Tibial nerve (tissue), 4 donors: ENCODE measurements around the gene HIP1. TPM values are rescaled to one million over a fixed set of nuclear protein-coding genes. Genes with fewer than 3 reads are reported as not detected.
A peak's percentile ranks its signal among the peaks of the same experiment; 100 is the strongest.

Source experiments
- DNase-seq, 2 donors: peaks; one replicate each; pipeline ENCODE4 v3.0.0-alpha.2; 2019; ENCODE audit warnings: low spot score in 2 of 2
- H3K27ac ChIP-seq, 4 donors: fragments of 200-600 bp; sonication (generic) in 3 of 4; one replicate each; pipeline ENCODE4 v1.5.1; 2017 to 2019; ENCODE audit warnings: mild to moderate bottlenecking in 1 of 4
- H3K27me3 ChIP-seq, 2 donors: fragments of 200-600 bp; sonication (generic) in 1 of 2; one replicate each; pipeline versions ENCODE4 v1.5.1 to v1.6.0; 2017 to 2019
- H3K36me3 ChIP-seq, 3 donors: fragments of 200-600 bp; sonication (generic); one replicate each; pipeline ENCODE4 v1.5.1; 2018 to 2019
- H3K4me1 ChIP-seq, 4 donors: fragments of 200-600 bp; sonication (generic) in 3 of 4; one replicate each; pipeline ENCODE4 v1.5.1; 2017 to 2019
- H3K4me3 ChIP-seq, 4 donors: fragments of 200-600 bp; sonication (generic) in 3 of 4; one replicate each; pipeline ENCODE4 v1.5.1; 2017 to 2019; ENCODE audit warnings: mild to moderate bottlenecking in 1 of 4, moderate library complexity in 1 of 4
- H3K9me3 ChIP-seq, 4 donors: fragments of 200-600 bp; sonication (generic) in 3 of 4; one replicate each; pipeline ENCODE4 v1.5.1; 2017 to 2019
- CTCF ChIP-seq, 5 experiments: fragments of 200-600 bp in 3 of 5; fragments of 450-650 bp in 2 of 5; sonication (generic) in 3 of 5; IDR thresholded peaks; one replicate each; pipeline ENCODE4 v1.5.1; 2016 to 2019; ENCODE audit warnings: antibody characterized with exemption in 5 of 5, mild to moderate bottlenecking in 3 of 5, moderate library complexity in 2 of 5
- EP300 ChIP-seq, 2 donors: sonication (generic); formaldehyde crosslinking; IDR thresholded peaks; one replicate each; pipeline ENCODE4 v1.6.1; 2017; ENCODE audit warnings: antibody characterized with exemption in 2 of 2, mild to moderate bottlenecking in 1 of 2
- POLR2A ChIP-seq, 2 donors: fragments of 450-650 bp; IDR thresholded peaks; one replicate each; pipeline ENCODE4 v1.6.1; 2017; ENCODE audit warnings: antibody characterized with exemption in 2 of 2, mild to moderate bottlenecking in 2 of 2, moderate library complexity in 2 of 2
- WGBS, 2 donors: methylation state at CpG; one replicate each; pipeline ENCODE4 v1.1.5; 2018; 5-methylcytosine and 5-hydroxymethylcytosine counted together
- total RNA-seq, 4 donors: library from RNA; depleted of rRNA; stranded (reverse); fragments of >200 nt; gene quantifications; one replicate each; pipeline ENCODE4 v1.1.0, GENCODE V29; 2016

Gene HIP1
- total RNA-seq, 4 donors from 2014 or later: 43.2 to 59.7 (median 49.8) TPM

GRCh38 chr7:75653651-75654050 is 85.1 kb downstream of the HIP1 start:
- Histone ChIP-seq H3K4me1 (peaks cover 0 to 31% (median 4%) of the 10 kb centered on the region in 4 donors), H3K4me3 (no peak overlapping the region), H3K36me3 (peaks cover 0 to 12% (median 0%) of the 10 kb centered on the region in 3 donors), H3K27me3 (no peaks in the 10 kb centered on the region), H3K9me3 (no peaks in the 10 kb centered on the region), H3K27ac (no peak overlapping the region)
- DNase-seq: no peak
- WGBS, 2 donors: 84 to 95% methylated on average over 7 of the region's 7 CpGs
- TF ChIP-seq POLR2A (IDR thresholded peaks at IDR 0.05): no peak
- TF ChIP-seq EP300 (IDR thresholded peaks at IDR 0.05): no peak
- TF ChIP-seq CTCF (IDR thresholded peaks at IDR 0.05): no peak

GRCh38 chr7:75652788-75653187 is 86.0 kb downstream of the HIP1 start:
- 89 to 90% methylated on average over 1 of the region's 1 CpG for WGBS, 2 donors
- Histone ChIP-seq H3K27me3 (no peaks in the 10 kb centered on the region), H3K4me1 (peaks cover 0 to 25% (median 4%) of the 10 kb centered on the region in 4 donors), H3K36me3 (peaks cover 0 to 12% (median 0%) of the 10 kb centered on the region in 3 donors), H3K27ac (no peak overlapping the region), H3K9me3 (no peaks in the 10 kb centered on the region), H3K4me3 (no peak overlapping the region)
- TF ChIP-seq CTCF (IDR thresholded peaks at IDR 0.05) (no peak), POLR2A (IDR thresholded peaks at IDR 0.05) (no peak), EP300 (IDR thresholded peaks at IDR 0.05) (no peak)
- no peak for DNase-seq

- Histone ChIP-seq H3K4me3 (no peak overlapping the region), H3K27ac (peak overlapping the region in 1 of 4 donors; percentile 65), H3K9me3 (no peaks in the 10 kb centered on the region), H3K27me3 (no peaks in the 10 kb centered on the region), H3K4me1 (peaks cover 0 to 30% (median 4%) of the 10 kb centered on the region in 4 donors), H3K36me3 (peaks cover 0 to 12% (median 0%) of the 10 kb centered on the region in 3 donors)
- 49 to 55% methylated on average over 9 of the region's 9 CpGs for WGBS, 2 donors
- no peak for TF ChIP-seq EP300 (IDR thresholded peaks at IDR 0.05)
- no peak for TF ChIP-seq CTCF (IDR thresholded peaks at IDR 0.05)
- TF ChIP-seq POLR2A (IDR thresholded peaks at IDR 0.05): no peak
- DNase-seq: no peak
Measured at GRCh38 chr7:75650681-75651080, 88.1 kb downstream of the HIP1 start.

GRCh38 chr7:75650062-75650461 is 88.7 kb downstream of the HIP1 start:
- no peak for TF ChIP-seq CTCF (IDR thresholded peaks at IDR 0.05)
- no peak for TF ChIP-seq POLR2A (IDR thresholded peaks at IDR 0.05)
- no peak for TF ChIP-seq EP300 (IDR thresholded peaks at IDR 0.05)
- WGBS, 2 donors: 34 to 51% methylated on average over 6 to 7 of the region's 7 CpGs
- H3K4me3 ChIP-seq: no peak overlapping the region
- H3K27me3 ChIP-seq: no peaks in the 10 kb centered on the region
- peaks cover 0 to 30% (median 4%) of the 10 kb centered on the region in 4 donors for H3K4me1 ChIP-seq
- H3K36me3 ChIP-seq: peaks cover 0 to 12% (median 0%) of the 10 kb centered on the region in 3 donors
- no peak for DNase-seq
- peak overlapping the region in 2 of 4 donors; percentile 28 to 65 for H3K27ac ChIP-seq
- no peaks in the 10 kb centered on the region for H3K9me3 ChIP-seq

GRCh38 chr7:75649462-75649861 is 89.3 kb downstream of the HIP1 start:
- no peak for DNase-seq
- TF ChIP-seq POLR2A (IDR thresholded peaks at IDR 0.05): no peak
- no peak for TF ChIP-seq EP300 (IDR thresholded peaks at IDR 0.05)
- TF ChIP-seq CTCF (IDR thresholded peaks at IDR 0.05): no peak
- WGBS, 2 donors: 41 to 42% methylated on average over 4 of the region's 4 CpGs

More at GRCh38 chr7:75649462-75649861, 89.3 kb downstream of the HIP1 start:
- Histone ChIP-seq H3K9me3 (no peaks in the 10 kb centered on the region), H3K4me1 (peaks cover 0 to 30% (median 4%) of the 10 kb centered on the region in 4 donors), H3K36me3 (peaks cover 0 to 10% (median 0%) of the 10 kb centered on the region in 3 donors), H3K27me3 (no peaks in the 10 kb centered on the region), H3K4me3 (no peak overlapping the region), H3K27ac (peak overlapping the region in 2 of 4 donors; percentile 18 to 65)
